Fibroblast of skin of scalp (primary cell): ENCODE data around the gene AP2A2.

Experiments used
- DNase-seq: peaks from one replicate; pipeline ENCODE4 v3.0.0-alpha.2; 2013

AP2A2 gene

GRCh38 chr11:976431-977160 is 50.9 kb downstream of the AP2A2 start:
- peak; percentile 69 for DNase-seq

GRCh38 chr11:977830-978720 is 52.4 kb downstream of the AP2A2 start:
- no peak for DNase-seq

- no peak for DNase-seq
Observed at GRCh38 chr11:978781-979180, 53.1 kb downstream of the AP2A2 start.

- peak; percentile 34 for DNase-seq
Observed at GRCh38 chr11:980438-981357, 55.0 kb downstream of the AP2A2 start.

- no peak for DNase-seq
Observed at GRCh38 chr11:981764-982163, 56.1 kb downstream of the AP2A2 start.

GRCh38 chr11:984546-984945 is 58.9 kb downstream of the AP2A2 start:
- DNase-seq, result no peak

- DNase-seq, result no peak
Observed at GRCh38 chr11:985406-985805, 59.7 kb downstream of the AP2A2 start.

- DNase-seq, result no peak
Observed at GRCh38 chr11:985848-986247, 60.2 kb downstream of the AP2A2 start.

- DNase-seq, result no peak
Observed at GRCh38 chr11:986270-986951, 60.7 kb downstream of the AP2A2 start.

GRCh38 chr11:986952-987305 is 61.3 kb downstream of the AP2A2 start:
- DNase-seq, result no peak

- DNase-seq, result no peak
Observed at GRCh38 chr11:987671-988070, 62.0 kb downstream of the AP2A2 start.

- no peak for DNase-seq
Observed at GRCh38 chr11:990101-990500, 64.4 kb downstream of the AP2A2 start.

GRCh38 chr11:991034-991433 is 65.4 kb downstream of the AP2A2 start:
- DNase-seq, result no peak

GRCh38 chr11:991711-992307 is 66.1 kb downstream of the AP2A2 start:
- no peak for DNase-seq

GRCh38 chr11:992577-992976 is 66.9 kb downstream of the AP2A2 start:
- no peak for DNase-seq

GRCh38 chr11:993632-994167 is 68.0 kb downstream of the AP2A2 start:
- no peak for DNase-seq

GRCh38 chr11:995044-995751 is 69.5 kb downstream of the AP2A2 start:
- no peak for DNase-seq

- DNase-seq, result no peak
Observed at GRCh38 chr11:995752-996420, 70.2 kb downstream of the AP2A2 start.

- DNase-seq, result no peak
Observed at GRCh38 chr11:996681-997080, 71.0 kb downstream of the AP2A2 start.

- DNase-seq, result no peak
Observed at GRCh38 chr11:997907-998306, 72.2 kb downstream of the AP2A2 start.
